ENCODE measurements around the gene USP54. TPM values are rescaled to one million over a fixed set of nuclear protein-coding genes. Genes with fewer than 3 reads are reported as not detected.

Gene USP54
- polyA plus RNA-seq, 1 experiment: 13.7 TPM

DNA sequence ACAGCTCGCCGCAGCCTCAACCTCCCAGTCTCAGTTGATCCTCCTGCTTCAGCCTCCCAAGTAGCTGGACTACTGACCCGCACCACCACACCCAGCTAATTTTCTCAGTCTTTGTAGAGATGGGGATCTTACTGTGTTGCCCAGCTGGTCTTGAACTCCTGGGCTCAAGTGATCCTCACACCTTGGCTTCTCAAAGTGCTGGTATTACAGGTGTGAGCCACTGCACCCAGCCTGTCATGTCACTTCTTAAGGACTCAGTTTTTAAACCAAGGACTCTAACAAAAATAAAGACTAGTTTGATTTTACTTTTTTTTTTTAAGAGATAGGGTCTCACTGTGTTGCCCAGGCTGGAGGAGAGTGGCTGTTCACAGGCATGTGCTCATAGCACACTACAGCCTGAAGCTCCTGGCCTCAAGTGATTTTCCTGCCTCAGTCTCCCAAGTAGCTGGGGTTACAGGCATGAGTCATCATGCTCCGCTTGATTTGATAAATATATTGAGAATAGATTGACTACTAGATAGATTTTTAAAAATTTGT lies 78.9 kb downstream of the USP54 start:
- POLR2A ChIA-PET: no interaction called here
- DNase-seq (ENCODE audit: low read depth): no peak
- Histone ChIP-seq H3K27me3 (ENCODE audit: control insufficient read depth, insufficient read depth, low read length) (no peaks in the 10 kb centered on the region), H3K36me3 (ENCODE audit: control insufficient read depth, insufficient read depth, low read length) (no peaks in the 10 kb centered on the region; the same call in 1 of the 2 replicates), H3K4me3 (ENCODE audit: low read depth, low read length) (no peak overlapping the region)
- TF ChIP-seq, protein P1, sequence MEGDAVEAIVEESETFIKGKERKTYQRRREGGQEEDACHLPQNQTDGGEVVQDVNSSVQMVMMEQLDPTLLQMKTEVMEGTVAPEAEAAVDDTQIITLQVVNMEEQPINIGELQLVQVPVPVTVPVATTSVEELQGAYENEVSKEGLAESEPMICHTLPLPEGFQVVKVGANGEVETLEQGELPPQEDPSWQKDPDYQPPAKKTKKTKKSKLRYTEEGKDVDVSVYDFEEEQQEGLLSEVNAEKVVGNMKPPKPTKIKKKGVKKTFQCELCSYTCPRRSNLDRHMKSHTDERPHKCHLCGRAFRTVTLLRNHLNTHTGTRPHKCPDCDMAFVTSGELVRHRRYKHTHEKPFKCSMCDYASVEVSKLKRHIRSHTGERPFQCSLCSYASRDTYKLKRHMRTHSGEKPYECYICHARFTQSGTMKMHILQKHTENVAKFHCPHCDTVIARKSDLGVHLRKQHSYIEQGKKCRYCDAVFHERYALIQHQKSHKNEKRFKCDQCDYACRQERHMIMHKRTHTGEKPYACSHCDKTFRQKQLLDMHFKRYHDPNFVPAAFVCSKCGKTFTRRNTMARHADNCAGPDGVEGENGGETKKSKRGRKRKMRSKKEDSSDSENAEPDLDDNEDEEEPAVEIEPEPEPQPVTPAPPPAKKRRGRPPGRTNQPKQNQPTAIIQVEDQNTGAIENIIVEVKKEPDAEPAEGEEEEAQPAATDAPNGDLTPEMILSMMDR (IDR thresholded peaks at IDR 0.05; ENCODE audit: insufficient read depth, low read depth, low read length): no peak
- CTCF ChIA-PET: interaction anchor here (0.6 to 1.2 kb wide), 4 partner anchors 10 to 751 kb away, joined by 3 to 4 read pairs (median 3); no protein-coding TSS in a partner anchor

DNA sequence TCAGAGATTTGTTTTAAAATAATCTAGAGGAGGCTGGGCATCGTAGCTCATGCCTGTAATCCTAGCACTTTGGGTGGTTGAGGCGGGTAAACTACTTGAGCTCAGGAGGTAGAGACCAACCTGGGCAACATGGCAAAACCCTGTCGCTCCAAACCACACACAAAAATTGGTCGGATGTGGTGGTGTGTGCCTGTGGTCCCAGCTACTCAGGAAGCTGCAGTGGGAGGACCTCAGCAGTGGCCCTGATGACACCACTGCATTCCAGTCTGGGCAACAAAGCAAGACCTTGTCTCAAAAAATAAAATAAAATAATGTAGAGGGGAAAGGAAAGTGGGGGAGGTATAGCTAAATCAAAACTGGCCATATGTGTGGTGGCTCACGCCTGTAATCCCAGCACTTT lies 81.4 kb downstream of the USP54 start:
- no peak for DNase-seq (ENCODE audit: low read depth)
- no peaks in the 10 kb centered on the region for H3K27me3 ChIP-seq (ENCODE audit: control insufficient read depth, insufficient read depth, low read length)
- CTCF ChIA-PET: interaction anchor here (0.6 to 1.2 kb wide), 3 partner anchors 135 to 247 kb away, joined by 3 to 6 read pairs (median 3); no protein-coding TSS in a partner anchor
- TF ChIP-seq, protein P1 (IDR thresholded peaks at IDR 0.05; ENCODE audit: insufficient read depth, low read depth, low read length): no peak
- H3K4me3 ChIP-seq (ENCODE audit: low read depth, low read length): no peak overlapping the region
- H3K36me3 ChIP-seq (ENCODE audit: control insufficient read depth, insufficient read depth, low read length): peaks cover under 1% of the 10 kb centered on the region
- POLR2A ChIA-PET: no interaction called here

DNA sequence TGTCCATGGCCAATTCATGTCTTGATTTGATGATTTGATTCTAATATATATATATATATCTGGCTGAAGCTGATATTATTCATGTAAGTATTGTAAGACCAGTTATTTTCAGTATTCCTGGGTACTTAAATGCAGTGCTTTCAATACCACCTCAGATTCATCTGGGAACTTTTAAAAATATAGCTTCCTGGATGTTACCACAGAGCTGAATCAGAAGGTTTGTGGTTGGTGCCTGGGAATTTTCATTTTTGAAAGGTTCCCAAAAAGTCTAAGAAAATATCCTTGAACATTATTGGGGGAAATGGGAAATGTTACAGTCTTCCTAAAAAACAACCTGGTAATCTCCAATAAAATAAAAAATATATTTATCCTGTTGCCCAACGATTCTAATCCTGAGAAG lies 84.7 kb downstream of the USP54 start:
- TF ChIP-seq, protein P1 (IDR thresholded peaks at IDR 0.05; ENCODE audit: insufficient read depth, low read depth, low read length): no peak
- ChIA-PET CTCF (interaction anchor here (1.0 kb wide), 1 partner anchor 32 kb away, joined by 3 read pairs; no protein-coding TSS in a partner anchor), POLR2A (interaction anchor here (0.7 kb wide), 1 partner anchor 381 kb away, joined by 4 read pairs; no protein-coding TSS in a partner anchor)
- Histone ChIP-seq H3K4me3 (ENCODE audit: low read depth, low read length) (no peak overlapping the region), H3K36me3 (ENCODE audit: control insufficient read depth, insufficient read depth, low read length) (peaks cover 2% of the 10 kb centered on the region), H3K27me3 (ENCODE audit: control insufficient read depth, insufficient read depth, low read length) (no peaks in the 10 kb centered on the region)
- peak; percentile 23 for DNase-seq (ENCODE audit: low read depth)

DNA sequence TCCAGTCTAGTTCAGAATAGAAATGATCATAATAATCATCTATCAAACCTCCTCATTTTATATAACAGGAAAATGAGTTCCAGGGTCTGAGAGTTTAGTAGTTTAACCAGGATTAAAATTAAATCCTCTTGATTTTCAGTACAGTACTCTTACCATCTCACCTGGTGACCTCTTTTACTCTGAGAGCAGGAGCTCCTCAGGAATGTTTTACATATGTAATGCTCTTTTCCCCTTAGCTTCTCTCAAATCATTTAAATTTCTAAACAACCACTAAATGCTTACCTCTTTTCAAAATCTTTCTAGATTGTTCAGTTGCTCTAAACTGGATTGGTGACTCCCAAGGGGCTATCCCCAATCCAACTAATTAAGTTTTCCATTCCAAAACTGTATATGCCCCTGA lies 85.1 kb downstream of the USP54 start:
- H3K36me3 ChIP-seq (ENCODE audit: control insufficient read depth, insufficient read depth, low read length): peaks cover 2% of the 10 kb centered on the region
- ChIA-PET CTCF (interaction anchor here (1.0 kb wide), 1 partner anchor 31 kb away, joined by 3 read pairs; no protein-coding TSS in a partner anchor), POLR2A (interaction anchor here (0.7 kb wide), 1 partner anchor 381 kb away, joined by 4 read pairs; no protein-coding TSS in a partner anchor)
- no peak overlapping the region for H3K4me3 ChIP-seq (ENCODE audit: low read depth, low read length)
- TF ChIP-seq, protein P1 (IDR thresholded peaks at IDR 0.05; ENCODE audit: insufficient read depth, low read depth, low read length): no peak
- DNase-seq (ENCODE audit: low read depth): no peak
- H3K27me3 ChIP-seq (ENCODE audit: control insufficient read depth, insufficient read depth, low read length): no peaks in the 10 kb centered on the region

DNA sequence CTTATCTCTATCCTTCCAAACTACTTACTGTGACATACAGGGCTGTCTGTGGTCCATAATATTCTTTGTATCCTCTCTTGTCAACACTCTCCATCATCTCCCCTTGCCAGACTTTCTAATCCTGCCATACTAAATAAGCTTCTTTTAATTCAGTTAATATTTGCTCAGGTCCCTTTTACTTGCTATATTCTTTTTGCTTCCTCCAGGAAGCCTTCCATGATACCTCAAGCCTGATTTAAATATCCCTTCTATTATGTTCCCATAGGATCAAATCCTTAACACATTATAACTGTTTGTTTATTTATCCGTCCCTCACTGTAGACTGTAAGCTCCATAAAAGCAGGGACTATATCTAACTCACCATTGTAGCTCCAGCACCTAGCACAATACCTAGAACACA lies 88.1 kb downstream of the USP54 start:
- CTCF ChIA-PET: no interaction called here
- no peaks in the 10 kb centered on the region for H3K27me3 ChIP-seq (ENCODE audit: control insufficient read depth, insufficient read depth, low read length)
- POLR2A ChIA-PET: no interaction called here
- TF ChIP-seq, protein P1 (IDR thresholded peaks at IDR 0.05; ENCODE audit: insufficient read depth, low read depth, low read length): no peak
- no peak for DNase-seq (ENCODE audit: low read depth)
- peaks cover 4% of the 10 kb centered on the region for H3K36me3 ChIP-seq (ENCODE audit: control insufficient read depth, insufficient read depth, low read length)
- no peak overlapping the region for H3K4me3 ChIP-seq (ENCODE audit: low read depth, low read length)

All from BJ (cell line).